Endothelial cell of umbilical vein (primary cell): ENCODE results near the gene HTR3D. TPM values are rescaled to one million over a fixed set of nuclear protein-coding genes. Genes with fewer than 3 reads are reported as not detected.
"Not testable (repeated sequence)": the region's sequence is repeated elsewhere in the genome, so short reads cannot be mapped to it uniquely, and the experiment has no call there.

Experiments used
- BruUV-seq: library from RNA; stranded (reverse); fragments of 400-500 nt; replicated peaks from 2 replicates; lab custom pipeline; 2021; lab: Mats Ljungman, UMichigan
- CTCF ChIA-PET: fragments of 300-600, 350-600 bp; sonication (Branson Sonifier 250); formaldehyde crosslinking; loops from one replicate; lab custom pipeline; 2021; ENCODE audit warnings: antibody characterized with exemption, inconsistent platforms; lab: Charles Lee
- POLR2A ChIA-PET: fragments of 300-600, 350-600 bp; sonication (Branson Sonifier 250); formaldehyde crosslinking; loops from one replicate; lab custom pipeline; 2021; ENCODE audit warnings: antibody characterized with exemption, inconsistent platforms; lab: Charles Lee
- DNase-seq: peaks from one replicate; pipeline ENCODE4 v3.0.0-alpha.2; 2011; ENCODE audit warnings: low read depth, low spot score
- FAIRE-seq: peaks from 2 replicates; lab custom pipeline; 2011; peaks lifted over from hg19 to GRCh38; lab: Jason Lieb, UNC
- H2AFZ ChIP-seq: 2 replicates; pipeline ENCODE4 v1.6.0; 2012; ENCODE audit warnings: low read depth, low read length, control low read depth, inconsistent platforms
- H3K27ac ChIP-seq: 2 replicates; pipeline ENCODE4 v1.5.1; 2011; ENCODE audit warnings: low read depth, mild to moderate bottlenecking, control low read depth, low read length, moderate library complexity; ENCODE audit not compliant: insufficient read depth
- H3K27me3 ChIP-seq, 2 experiments: 2 replicates each; pipeline versions ENCODE4 v1.6.0 to v1.6.1; 2011; ENCODE audit warnings: low read length in 2 of 2, mixed read lengths in 1 of 2; ENCODE audit not compliant: control insufficient read depth in 2 of 2, insufficient read depth in 2 of 2
- H3K36me3 ChIP-seq, 2 experiments: 2 replicates in 1 of 2; 3 replicates in 1 of 2; pipeline ENCODE4 v1.5.1; 2011; ENCODE audit warnings: low read length in 2 of 2, mild to moderate bottlenecking in 1 of 2, moderate library complexity in 1 of 2; ENCODE audit not compliant: control insufficient read depth in 2 of 2, insufficient read depth in 2 of 2; ENCODE audit errors: extremely low read depth in 1 of 2
- H3K4me1 ChIP-seq: 3 replicates; pipeline ENCODE4 v1.5.1; 2011; ENCODE audit warnings: mild to moderate bottlenecking, low read length; ENCODE audit not compliant: control insufficient read depth, insufficient read depth; ENCODE audit errors: extremely low read depth
- H3K4me2 ChIP-seq: 2 replicates; pipeline ENCODE4 v1.6.1; 2011; ENCODE audit warnings: low read length, control low read depth, mixed read lengths; ENCODE audit not compliant: insufficient read depth
- H3K4me3 ChIP-seq, 3 experiments: fragments of 200-600 bp in 1 of 3; sonication (generic), shearing (Covaris generic) in 1 of 3; replicated peaks in 1 of 3; 2 replicates each; pipeline ENCODE4 v1.5.1; 2011 to 2016; ENCODE audit warnings: control low read depth in 3 of 3, low read length in 3 of 3, mild to moderate bottlenecking in 2 of 3, inconsistent platforms in 1 of 3, low read depth in 1 of 3, moderate library complexity in 1 of 3; ENCODE audit not compliant: insufficient read depth in 1 of 3
- H3K79me2 ChIP-seq: 2 replicates; pipeline ENCODE4 v1.6.0; 2012; ENCODE audit warnings: low read length, inconsistent platforms; ENCODE audit not compliant: control insufficient read depth, insufficient read depth
- H3K9ac ChIP-seq: replicated peaks from 2 replicates; pipeline ENCODE3; 2011; ENCODE audit warnings: low read length, control low read depth; ENCODE audit not compliant: insufficient read depth; ENCODE audit errors: extremely low read depth
- H3K9me1 ChIP-seq: replicated peaks from 3 replicates; pipeline ENCODE4 v1.6.0; 2011; ENCODE audit warnings: mild to moderate bottlenecking, low read length; ENCODE audit not compliant: control insufficient read depth, insufficient read depth; ENCODE audit errors: extremely low read depth
- H3K9me3 ChIP-seq: replicated peaks from 2 replicates; pipeline ENCODE4 v1.5.1; 2012; ENCODE audit warnings: low read length, inconsistent platforms; ENCODE audit not compliant: control insufficient read depth, insufficient read depth
- H4K20me1 ChIP-seq: replicated peaks from 2 replicates; pipeline ENCODE3; 2011; ENCODE audit warnings: mild to moderate bottlenecking, low read length; ENCODE audit not compliant: control insufficient read depth, insufficient read depth; ENCODE audit errors: extremely low read depth
- EZH2 ChIP-seq: IDR thresholded peaks from 2 replicates; pipeline ENCODE4 v1.6.1; 2012; ENCODE audit warnings: borderline replicate concordance, low read depth, mild to moderate bottlenecking, moderate library complexity, low read length, inconsistent platforms; ENCODE audit not compliant: severe bottlenecking
- FOS ChIP-seq: IDR thresholded peaks from 2 replicates; pipeline ENCODE4 v1.6.1; 2011; ENCODE audit warnings: mild to moderate bottlenecking, low read length, moderate library complexity, borderline replicate concordance; ENCODE audit not compliant: insufficient read depth
- GATA2 ChIP-seq: IDR thresholded peaks from 2 replicates; pipeline ENCODE4 v1.7.0; 2011; ENCODE audit warnings: low read depth, mild to moderate bottlenecking, moderate library complexity, mixed read lengths, low read length; ENCODE audit not compliant: insufficient read length, insufficient read depth
- JUN ChIP-seq: IDR thresholded peaks from 2 replicates; pipeline ENCODE4 v1.6.1; 2011; ENCODE audit warnings: borderline replicate concordance, low read depth; ENCODE audit not compliant: insufficient read length, insufficient read depth
- POLR2A ChIP-seq: IDR thresholded peaks from 2 replicates; pipeline ENCODE4 v1.6.1; 2012; ENCODE audit warnings: low read depth, mild to moderate bottlenecking, control low read depth, low read length
- dilution Hi-C: fragments of 300-500 bp; cut with MboI; formaldehyde crosslinking; loops from one replicate; pipeline ENCODE4 v1.15.0; 2019; ENCODE audit warnings: low sequenced_read_pairs; ENCODE audit not compliant: extremely low pct_ligation_motif_present
- intact Hi-C: fragments of 100-400 bp; cut with micrococcal nuclease; formaldehyde crosslinking; loops from one replicate; pipeline ENCODE4 v1.10.0; 2022
- polyA plus RNA-seq, 4 experiments: library from polyadenylated mRNA; depleted of rRNA in 3 of 4; stranded (reverse) in 3 of 4; unstranded in 1 of 4; fragments of >200 nt; gene quantifications; 2 replicates each; pipeline versions ENCODE4 v1.2.1 to v1.2.3, GENCODE V29; 2011 to 2012; ENCODE audit warnings: missing spikeins in 1 of 4
- total RNA-seq: library from RNA; stranded (reverse); gene quantifications from 2 replicates; pipeline ENCODE4 v1.2.3, GENCODE V29; 2021

Gene HTR3D
- total and polyA plus RNA-seq, 2 donors (not counting 3 experiments of a cell fraction or from before 2014, with no cell fraction given), result not detected

DNA sequence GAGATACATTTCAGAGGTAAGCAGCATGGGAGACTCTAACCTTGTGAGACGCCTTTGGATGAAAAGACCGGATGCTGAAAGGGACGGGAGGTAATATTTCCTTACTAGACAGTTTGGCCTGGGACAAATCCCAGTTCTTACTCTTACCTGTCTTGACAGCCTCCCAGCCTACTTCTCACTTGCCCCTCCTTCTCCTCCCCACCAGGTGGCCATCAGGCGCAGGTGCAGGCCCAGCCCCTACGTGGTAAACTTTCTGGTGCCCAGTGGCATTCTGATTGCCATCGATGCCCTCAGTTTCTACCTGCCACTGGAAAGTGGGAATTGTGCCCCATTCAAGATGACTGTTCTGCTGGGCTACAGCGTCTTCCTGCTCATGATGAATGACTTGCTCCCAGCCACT, 6.3 kb downstream of the HTR3D start:
- Histone ChIP-seq H4K20me1 (no peaks in the 10 kb centered on the region), H3K9ac (no peak overlapping the region), H3K9me3 (no peaks in the 10 kb centered on the region), H3K9me1 (no peaks in the 10 kb centered on the region), H3K36me3 (no peaks in the 10 kb centered on the region), H3K27me3 (peaks cover 8 to 9% of the 10 kb centered on the region in 2 experiments), H3K27ac (no peak overlapping the region), H3K4me3 (no peak overlapping the region), H3K79me2 (no peaks in the 10 kb centered on the region), H3K4me2 (no peak overlapping the region), H2AFZ (no peak overlapping the region), H3K4me1 (no peaks in the 10 kb centered on the region)
- ChIA-PET CTCF (no interaction called here), POLR2A (no interaction called here)
- dilution Hi-C loops, result no loop called here
- no peak for DNase-seq
- TF ChIP-seq FOS, result no peak
- no peak for TF ChIP-seq GATA2
- no peak for TF ChIP-seq JUN
- no peak for TF ChIP-seq POLR2A
- no peak for TF ChIP-seq EZH2
- BruUV-seq, result no TSS peak
- FAIRE-seq, result no peak
- intact Hi-C loops, result no loop called here

DNA sequence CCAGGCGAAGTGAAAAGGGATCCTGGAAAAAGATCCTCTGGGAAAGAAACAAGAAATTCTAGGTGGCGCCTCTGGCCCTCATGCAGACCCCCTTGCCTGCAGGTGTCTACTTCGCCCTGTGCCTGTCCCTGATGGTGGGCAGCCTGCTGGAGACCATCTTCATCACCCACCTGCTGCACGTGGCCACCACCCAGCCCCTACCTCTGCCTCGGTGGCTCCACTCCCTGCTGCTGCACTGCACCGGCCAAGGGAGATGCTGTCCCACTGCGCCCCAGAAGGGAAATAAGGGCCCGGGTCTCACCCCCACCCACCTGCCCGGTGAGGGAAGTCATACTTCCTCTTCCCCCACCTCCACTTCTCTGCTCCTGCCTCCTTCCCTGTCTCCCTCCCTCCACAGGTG, 6.8 kb downstream of the HTR3D start:
- H3K27me3 ChIP-seq, H3K27ac ChIP-seq, H3K79me2 ChIP-seq, dilution Hi-C loops, H2AFZ ChIP-seq, intact Hi-C loops, FAIRE-seq, H3K36me3 ChIP-seq, DNase-seq, CTCF ChIA-PET, BruUV-seq, H3K4me2 ChIP-seq, H3K9ac ChIP-seq, H3K4me3 ChIP-seq, H3K4me1 ChIP-seq, POLR2A ChIA-PET, H4K20me1 ChIP-seq, H3K9me1 ChIP-seq, H3K9me3 ChIP-seq: not testable (repeated sequence)
